Measurements from ENCODE around the gene SARNP.

Gene SARNP

DNA sequence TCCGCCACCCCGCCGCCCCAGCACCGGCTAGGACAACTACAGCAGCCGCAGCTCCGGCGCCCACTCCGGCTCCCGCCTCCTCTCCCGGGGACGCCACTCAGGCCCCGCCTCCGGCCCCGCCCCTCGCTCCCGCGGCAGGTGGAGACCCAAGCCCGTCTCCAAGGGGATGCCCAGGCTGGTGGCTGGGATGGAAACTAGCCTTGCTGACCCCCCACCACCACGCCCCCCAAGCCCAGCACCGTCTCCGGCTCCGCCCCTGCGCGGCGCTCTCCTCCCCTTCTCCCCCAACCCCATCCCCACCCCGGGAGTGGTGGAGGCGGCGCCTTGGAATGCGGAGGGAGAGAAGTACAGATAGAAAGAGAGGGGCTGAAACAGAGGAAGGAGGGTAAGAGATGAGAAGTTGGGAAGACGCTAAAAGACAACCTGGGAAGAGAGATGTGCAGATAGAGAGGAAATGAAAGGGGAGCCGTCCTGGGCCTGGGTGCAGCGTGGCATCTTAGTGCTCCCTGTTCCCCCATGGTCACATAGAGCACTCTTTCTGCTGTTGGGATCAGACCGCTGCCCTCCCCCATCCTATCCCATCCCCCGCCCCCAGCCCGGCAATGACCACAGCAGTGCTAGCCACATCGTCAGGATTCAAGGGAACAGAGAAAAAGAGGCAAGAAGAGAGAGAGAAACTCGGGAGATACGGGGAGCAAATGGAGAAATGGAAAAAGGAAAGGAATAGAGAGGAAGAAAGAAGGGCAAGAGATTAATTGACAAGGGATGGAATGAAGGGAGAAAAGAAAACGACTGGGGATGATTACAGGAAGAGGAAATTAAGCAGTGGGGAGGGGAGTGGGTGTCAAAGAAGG is 109.5 kb downstream of the SARNP start, which contains the start of gene ITGA7:
Gene ITGA7, minus strand, starts transcription at position 64 of the 854 bp plus-strand sequence. CDS start 222 bp downstream, outside the sequence.
- DNase-seq (ENCODE audit: low spot score): peak; percentile 84
